H1 (cell line): ENCODE measurements around the gene CCDC159. TPM values are rescaled to one million over a fixed set of nuclear protein-coding genes. Genes with fewer than 3 reads are reported as not detected.

Source experiments
- CHD7 ChIP-seq: fragments of 300-600 bp; sonication (generic); IDR thresholded peaks from 2 replicates; pipeline ENCODE4 v1.7.1; 2012; ENCODE audit warnings: low read length, moderate library complexity, mild to moderate bottlenecking, inconsistent platforms; ENCODE audit not compliant: insufficient replicate concordance
- TAF1 ChIP-seq: IDR thresholded peaks from 2 replicates; pipeline ENCODE4 v1.6.1; 2011; ENCODE audit warnings: mild to moderate bottlenecking, low read depth, low read length
- ZNF274 ChIP-seq: IDR thresholded peaks from 2 replicates; pipeline ENCODE4 v1.7.0; 2012; ENCODE audit warnings: low read length, borderline replicate concordance; ENCODE audit errors: extremely low read depth
- polyA plus RNA-seq, 7 experiments: library from polyadenylated mRNA; depleted of rRNA in 3 of 7; stranded (reverse) in 5 of 7; unstranded in 2 of 7; fragments of >200 nt in 5 of 7; fragments of 200-250 nt in 2 of 7; gene quantifications; 1 replicate in 5 of 7; 2 replicates in 1 of 7; 4 replicates in 1 of 7; pipeline versions ENCODE4 v1.2.1 to v1.2.3, GENCODE V29; 2011 to 2013; ENCODE audit warnings: missing spikeins in 2 of 7, mixed read lengths in 2 of 7
- total RNA-seq: library from RNA; stranded (reverse); fragmentation: NEBNext Ultra II Directional; extraction: Animal tissue kit (Norgen Biotek cat#: 25700); gene quantifications from 2 replicates; pipeline ENCODE4 v1.2.1, GENCODE V29; 2021
- TF ChIP-seq, protein P1 (sequence below): IDR thresholded peaks from 2 replicates; pipeline ENCODE4 v1.6.1; 2012; ENCODE audit warnings: inconsistent platforms

The CCDC159 gene
- total and polyA plus RNA-seq, 2 of the 8 experiments (the other 6 are each of a cell fraction or from before 2014, with no cell fraction given) = 4.0 to 5.4 TPM

- no peak for TF ChIP-seq CHD7
- TF ChIP-seq, protein P1, sequence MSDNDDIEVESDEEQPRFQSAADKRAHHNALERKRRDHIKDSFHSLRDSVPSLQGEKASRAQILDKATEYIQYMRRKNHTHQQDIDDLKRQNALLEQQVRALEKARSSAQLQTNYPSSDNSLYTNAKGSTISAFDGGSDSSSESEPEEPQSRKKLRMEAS = no peak
- no peak for TF ChIP-seq ZNF274
- TF ChIP-seq TAF1 = no peak
Measured at GRCh38 chr19:11304936-11305335, 41.4 kb upstream of the CCDC159 start (continued).
